Medulla oblongata (tissue), 1 donor: ENCODE data around the gene USH1G.
A peak's percentile ranks its signal among the peaks of the same experiment; 100 is the strongest.
"Not testable (repeated sequence)": the region's sequence is repeated elsewhere in the genome, so short reads cannot be mapped to it uniquely, and the experiment has no call there.

Experiments used
- DNase-seq: peaks from one replicate; pipeline ENCODE4 v3.0.0-alpha.2; 2015; ENCODE audit errors: extremely low spot score

USH1G gene

GRCh38 chr17:74930535-74931036, 7.5 kb upstream of the USH1G start:
- no peak for DNase-seq

GRCh38 chr17:74928786-74929185, 5.7 kb upstream of the USH1G start:
- DNase-seq: no peak

GRCh38 chr17:74925242-74925641, 2.2 kb upstream of the USH1G start:
- no peak for DNase-seq

- peak; percentile 43 for DNase-seq
Observed at GRCh38 chr17:74924250-74924948, 1.3 kb upstream of the USH1G start, which contains the start of gene OTOP2. Gene OTOP2, plus strand, starts transcription at chr17:74924273. Its CDS starts 360 bp downstream, at chr17:74924633.

- DNase-seq: peak; percentile 38
Observed at GRCh38 chr17:74923538-74924249, 639 bp upstream of the USH1G start.

- no peak for DNase-seq
Observed at GRCh38 chr17:74922172-74922571, 883 bp downstream of the USH1G start.

- DNase-seq: no peak
Observed at GRCh38 chr17:74921769-74922168, 1.3 kb downstream of the USH1G start.

GRCh38 chr17:74921026-74921681, 1.9 kb downstream of the USH1G start:
- DNase-seq: no peak

GRCh38 chr17:74920642-74921025, 2.4 kb downstream of the USH1G start:
- DNase-seq: no peak

- no peak for DNase-seq
Observed at GRCh38 chr17:74920306-74920620, 2.8 kb downstream of the USH1G start.

GRCh38 chr17:74919440-74920305, 3.4 kb downstream of the USH1G start:
- DNase-seq: no peak

GRCh38 chr17:74918906-74919305, 4.1 kb downstream of the USH1G start:
- no peak for DNase-seq

GRCh38 chr17:74917430-74917829, 5.6 kb downstream of the USH1G start:
- DNase-seq: peak; percentile 23

GRCh38 chr17:74916851-74917199, 6.2 kb downstream of the USH1G start:
- no peak for DNase-seq

GRCh38 chr17:74916136-74916850, 6.8 kb downstream of the USH1G start:
- no peak for DNase-seq

- not testable (repeated sequence) for DNase-seq
Observed at GRCh38 chr17:74911423-74911822, 11.6 kb downstream of the USH1G start.

GRCh38 chr17:74909097-74909496, 14.0 kb downstream of the USH1G start:
- DNase-seq: not testable (repeated sequence)

GRCh38 chr17:74907012-74907411, 16.0 kb downstream of the USH1G start:
- DNase-seq: no peak

GRCh38 chr17:74906214-74906793, 16.8 kb downstream of the USH1G start:
- DNase-seq: not testable (repeated sequence)

- no peak for DNase-seq
Observed at GRCh38 chr17:74904687-74905409, 18.2 kb downstream of the USH1G start.
